Dermis blood vessel endothelial cell (primary cell): ENCODE results near the gene RSL1D1. TPM values are rescaled to one million over a fixed set of nuclear protein-coding genes. Genes with fewer than 3 reads are reported as not detected.
"Not testable (repeated sequence)": the region's sequence is repeated elsewhere in the genome, so short reads cannot be mapped to it uniquely, and the experiment has no call there.

ENCODE experiments used
- DNase-seq: peaks from one replicate; pipeline ENCODE4 v3.0.0; 2010
- total RNA-seq: library from RNA; depleted of rRNA; stranded (reverse); fragments of >200 nt; gene quantifications from 2 replicates; pipeline ENCODE4 v1.2.3, GENCODE V29; 2014

RSL1D1 gene
- total RNA-seq, 1 donor from 2014 or later, result 75.7 TPM

GRCh38 chr16:11797166-11797956, 54.0 kb downstream of the RSL1D1 start, which contains the start of gene ZC3H7A:
Gene ZC3H7A, minus strand, starts transcription at chr16:11797258. Its CDS starts 14,904 bp downstream, at chr16:11782354.
- peak; percentile 99 for DNase-seq

- DNase-seq, result peak; percentile 70
Measured at GRCh38 chr16:11796227-11797165, 54.8 kb downstream of the RSL1D1 start.

- DNase-seq, result no peak
Measured at GRCh38 chr16:11795887-11796226, 55.5 kb downstream of the RSL1D1 start.

- no peak for DNase-seq
Measured at GRCh38 chr16:11794996-11795886, 56.1 kb downstream of the RSL1D1 start.

GRCh38 chr16:11794447-11794846, 56.9 kb downstream of the RSL1D1 start:
- peak; percentile 40 for DNase-seq

- DNase-seq, result no peak
Measured at GRCh38 chr16:11793840-11794239, 57.5 kb downstream of the RSL1D1 start.

- DNase-seq, result no peak
Measured at GRCh38 chr16:11792410-11793241, 58.7 kb downstream of the RSL1D1 start.

GRCh38 chr16:11791144-11791828, 60.1 kb downstream of the RSL1D1 start:
- DNase-seq, result peak; percentile 16

- DNase-seq, result no peak
Measured at GRCh38 chr16:11788914-11789313, 62.4 kb downstream of the RSL1D1 start.

- DNase-seq, result not testable (repeated sequence)
Measured at GRCh38 chr16:11784980-11785599, 66.3 kb downstream of the RSL1D1 start.

- not testable (repeated sequence) for DNase-seq
Measured at GRCh38 chr16:11784381-11784780, 67.0 kb downstream of the RSL1D1 start.

- no peak for DNase-seq
Measured at GRCh38 chr16:11784038-11784369, 67.3 kb downstream of the RSL1D1 start.

Other genes starting within 250 kb of the RSL1D1 start
- gene SNN, start 183.1 kb downstream of the RSL1D1 start, total RNA-seq, result 34.4 and 56.7 TPM in 2 replicates
- gene TXNDC11, start 108.7 kb downstream of the RSL1D1 start, total RNA-seq, result 30.5 and 47.5 TPM in 2 replicates
- 43.4 and 107 TPM in 2 replicates for gene ZC3H7A, start 54.3 kb downstream of the RSL1D1 start, total RNA-seq
- gene GSPT1, start 64.4 kb upstream of the RSL1D1 start, total RNA-seq, result 70.8 and 143 TPM in 2 replicates
- gene NPIPB2, start 90.5 kb upstream of the RSL1D1 start, total RNA-seq, result 1.0 and 3.6 TPM in 2 replicates
- not detected in 2 replicates for gene TNFRSF17, start 113.7 kb upstream of the RSL1D1 start, total RNA-seq
- gene SNX29, start 125.2 kb upstream of the RSL1D1 start, total RNA-seq, result 16.5 and 18.5 TPM in 2 replicates